H9 (cell line): ENCODE data around the gene ROCK2. TPM values are rescaled to one million over a fixed set of nuclear protein-coding genes. Genes with fewer than 3 reads are reported as not detected.

ENCODE experiments used
- DNase-seq: peaks from one replicate; pipeline ENCODE4 v3.0.0-alpha.2; 2017
- H2AFZ ChIP-seq: one replicate; pipeline ENCODE4 v1.6.1; 2013; ENCODE audit warnings: mild to moderate bottlenecking, low read length, control low read depth, moderate library complexity
- H2AK5ac ChIP-seq: 2 replicates; pipeline ENCODE4 v1.6.1; 2013; ENCODE audit warnings: low read length, control low read depth, mixed read lengths; ENCODE audit not compliant: insufficient read length
- H2BK120ac ChIP-seq: one replicate; pipeline ENCODE4 v1.6.1; 2013; ENCODE audit warnings: low read depth, mild to moderate bottlenecking, low read length, control low read depth, inconsistent platforms; ENCODE audit not compliant: poor library complexity, severe bottlenecking
- H2BK12ac ChIP-seq: 2 replicates; pipeline ENCODE4 v1.6.1; 2013; ENCODE audit warnings: low read length, control low read depth, mixed read lengths, low read depth; ENCODE audit not compliant: insufficient read length
- H2BK15ac ChIP-seq: 2 replicates; pipeline ENCODE4 v1.6.1; 2013; ENCODE audit warnings: low read depth, low read length, control low read depth
- H2BK20ac ChIP-seq: one replicate; pipeline ENCODE4 v1.6.1; 2013; ENCODE audit warnings: low read depth, mild to moderate bottlenecking, low read length, control low read depth, inconsistent platforms; ENCODE audit not compliant: poor library complexity, severe bottlenecking
- H2BK5ac ChIP-seq: 2 replicates; pipeline ENCODE4 v1.6.1; 2013; ENCODE audit warnings: low read length, control low read depth, mixed read lengths; ENCODE audit not compliant: insufficient read length
- H3K14ac ChIP-seq: 2 replicates; pipeline ENCODE4 v1.6.1; 2013; ENCODE audit warnings: low read length, control low read depth; ENCODE audit not compliant: insufficient read depth
- H3K18ac ChIP-seq: 2 replicates; pipeline ENCODE4 v1.6.1; 2013; ENCODE audit warnings: low read depth, mild to moderate bottlenecking, mixed read lengths, low read length, control low read depth; ENCODE audit not compliant: insufficient read length
- H3K23ac ChIP-seq: 2 replicates; pipeline ENCODE4 v1.6.1; 2013; ENCODE audit warnings: low read length, control low read depth, mixed read lengths, low read depth; ENCODE audit not compliant: insufficient read length
- H3K23me2 ChIP-seq: 2 replicates; pipeline ENCODE4 v1.6.1; 2013; ENCODE audit warnings: low read depth, mild to moderate bottlenecking, mixed read lengths, low read length, control low read depth; ENCODE audit not compliant: insufficient read length, poor library complexity, severe bottlenecking
- H3K27ac ChIP-seq: 2 replicates; pipeline ENCODE4 v1.5.1; 2013; ENCODE audit warnings: low read length, control low read depth, mixed read lengths, low read depth; ENCODE audit not compliant: insufficient read length
- H3K27me3 ChIP-seq: 2 replicates; pipeline ENCODE4 v1.6.1; 2013; ENCODE audit warnings: low read length, control low read depth, inconsistent platforms; ENCODE audit not compliant: insufficient read depth
- H3K4ac ChIP-seq: 2 replicates; pipeline ENCODE4 v1.6.1; 2013; ENCODE audit warnings: low read depth, mild to moderate bottlenecking, control low read depth, inconsistent platforms, low read length, moderate library complexity
- H3K4me1 ChIP-seq: 2 replicates; pipeline ENCODE4 v1.6.1; 2013; ENCODE audit warnings: low read length, control low read depth, inconsistent platforms; ENCODE audit not compliant: insufficient read depth
- H3K4me2 ChIP-seq: 2 replicates; pipeline ENCODE4 v1.6.1; 2013; ENCODE audit warnings: low read length, control low read depth, mixed read lengths; ENCODE audit not compliant: insufficient read length, insufficient read depth
- H3K56ac ChIP-seq: 2 replicates; pipeline ENCODE4 v1.6.1; 2013; ENCODE audit warnings: low read depth, mild to moderate bottlenecking, mixed read lengths, low read length, control low read depth; ENCODE audit not compliant: insufficient read length
- H3K79me1 ChIP-seq: 2 replicates; pipeline ENCODE4 v1.6.1; 2013; ENCODE audit warnings: low read depth, mild to moderate bottlenecking, moderate library complexity, low read length, control low read depth, inconsistent platforms; ENCODE audit not compliant: insufficient read depth, poor library complexity, severe bottlenecking
- H3K79me2 ChIP-seq: 2 replicates; pipeline ENCODE4 v1.6.1; 2013; ENCODE audit warnings: low read length, control low read depth, inconsistent platforms; ENCODE audit not compliant: insufficient read depth
- H3K9ac ChIP-seq: 2 replicates; pipeline ENCODE4 v1.6.1; 2013; ENCODE audit warnings: low read length, control low read depth, mixed read lengths; ENCODE audit not compliant: insufficient read length; ENCODE audit errors: extremely low read depth
- H3K9me3 ChIP-seq: one replicate; pipeline ENCODE4 v1.6.1; 2013; ENCODE audit warnings: low read depth, low read length, inconsistent platforms; ENCODE audit not compliant: control insufficient read depth
- H3T11ph ChIP-seq: one replicate; pipeline ENCODE4 v1.6.1; 2013; ENCODE audit warnings: mild to moderate bottlenecking, low read length, control low read depth, inconsistent platforms
- H4K20me1 ChIP-seq: one replicate; pipeline ENCODE4 v1.6.1; 2013; ENCODE audit not compliant: control insufficient read depth, insufficient read length, insufficient read depth
- H4K5ac ChIP-seq: 2 replicates; pipeline ENCODE4 v1.6.1; 2013; ENCODE audit warnings: low read depth, mild to moderate bottlenecking, mixed read lengths, low read length, control low read depth; ENCODE audit not compliant: insufficient read length
- H4K8ac ChIP-seq: replicated peaks from 2 replicates; pipeline ENCODE4 v1.6.1; 2013; ENCODE audit warnings: low read length, control low read depth, mixed read lengths, low read depth; ENCODE audit not compliant: insufficient read length
- H4K91ac ChIP-seq: 2 replicates; pipeline ENCODE4 v1.6.1; 2013; ENCODE audit warnings: low read depth, mild to moderate bottlenecking, moderate library complexity, mixed read lengths, low read length, control low read depth; ENCODE audit not compliant: insufficient read length
- H3K27ac Mint-ChIP-seq, 3 experiments: 2 replicates in 2 of 3; 3 replicates in 1 of 3; pipeline ENCODE4 v1.8.0; 2020 to 2021; ENCODE audit warnings: mixed read lengths in 3 of 3, mild to moderate bottlenecking in 1 of 3, moderate library complexity in 1 of 3
- H3K27me3 Mint-ChIP-seq: 2 replicates; pipeline ENCODE4 v1.8.0; 2021; ENCODE audit warnings: low read depth, mild to moderate bottlenecking, moderate library complexity, mixed read lengths
- H3K36me3 Mint-ChIP-seq, 3 experiments: 2 replicates in 2 of 3; 3 replicates in 1 of 3; pipeline ENCODE4 v1.8.0; 2020 to 2021; ENCODE audit warnings: low read depth in 3 of 3, mixed read lengths in 3 of 3; ENCODE audit not compliant: insufficient read depth in 1 of 3
- H3K4me1 Mint-ChIP-seq, 2 experiments: 2 replicates each; pipeline ENCODE4 v1.8.0; 2020; ENCODE audit warnings: mixed read lengths in 2 of 2
- H3K4me3 Mint-ChIP-seq, 2 experiments: 2 replicates in 1 of 2; 3 replicates in 1 of 2; pipeline ENCODE4 v1.8.0; 2020 to 2021; ENCODE audit warnings: mild to moderate bottlenecking in 2 of 2, mixed read lengths in 2 of 2, moderate library complexity in 1 of 2
- H3K9me3 Mint-ChIP-seq, 2 experiments: 2 replicates in 1 of 2; 3 replicates in 1 of 2; pipeline ENCODE4 v1.8.0; 2020; ENCODE audit warnings: mild to moderate bottlenecking in 2 of 2, mixed read lengths in 2 of 2, moderate library complexity in 1 of 2
- CTCF ChIP-seq: fragments of 200-600 bp; sonication (generic); conservative IDR thresholded peaks from 3 replicates; pipeline ENCODE4 v1.8.0; 2021; ENCODE audit warnings: antibody characterized with exemption, mild to moderate bottlenecking
- WGBS: extraction: QIAGEN DNeasy Blood & Tissue Kit; methylation state at CpG from one replicate; pipeline ENCODE4 v1.1.7; 2013; ENCODE audit warnings: missing lambda C conversion rate, low lambda C conversion rate, mixed read lengths; ENCODE audit not compliant: insufficient read length; ENCODE audit errors: extremely low coverage; 5-methylcytosine and 5-hydroxymethylcytosine counted together
- total RNA-seq: library from RNA; stranded (reverse); gene quantifications from 2 replicates; pipeline ENCODE4 v1.2.1, GENCODE V29; 2021

The ROCK2 gene
- total RNA-seq, 1 experiment from 2014 or later, result 33.2 TPM

DNA sequence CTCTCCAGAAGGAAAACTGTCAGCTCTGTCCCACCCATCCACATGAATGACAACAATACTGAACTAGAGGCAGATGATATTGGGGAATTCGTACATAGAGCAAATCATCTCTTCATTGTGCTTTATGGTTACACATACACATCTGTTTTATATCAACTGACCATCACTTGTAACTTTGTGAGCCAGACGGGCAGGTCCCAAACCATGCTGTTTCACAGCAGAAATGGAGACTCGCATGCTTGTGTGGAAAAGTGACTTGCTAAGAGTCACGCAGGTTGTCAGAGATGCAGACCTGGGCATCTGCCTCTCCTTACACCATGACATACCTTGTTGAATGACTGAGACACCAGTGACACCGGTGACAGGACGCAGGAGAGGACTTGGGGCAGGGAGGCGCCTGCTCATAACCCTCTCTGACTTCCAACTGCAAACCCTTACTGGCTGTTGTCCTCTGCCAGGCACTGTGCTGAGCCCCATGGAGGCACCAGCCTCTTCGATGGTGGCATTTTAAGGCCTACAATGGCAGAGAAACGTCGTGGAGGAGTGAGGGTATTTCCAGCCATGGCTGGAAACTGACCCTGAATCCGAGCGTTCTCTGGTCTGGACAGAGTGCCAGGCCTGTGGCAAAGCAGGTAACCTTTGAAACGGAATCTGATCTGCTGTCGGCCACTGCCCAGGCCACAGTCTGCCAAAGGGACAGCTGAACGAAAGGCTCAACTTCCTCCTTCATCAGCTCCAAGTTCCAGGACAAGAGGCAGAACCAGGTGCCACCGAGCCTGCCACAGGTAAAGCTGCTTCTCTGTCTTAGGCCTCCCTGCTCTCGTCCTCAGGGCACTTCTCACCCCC lies 26.9 kb upstream of the ROCK2 start:
- no peak overlapping the region for H2BK5ac ChIP-seq
- no peak for TF ChIP-seq CTCF
- no peak overlapping the region for H2BK15ac ChIP-seq

More for the DNA sequence above, 26.9 kb upstream of the ROCK2 start:
- Histone ChIP-seq H3K23me2 (no peaks in the 10 kb centered on the region), H2BK12ac (no peak overlapping the region), H4K5ac (no peak overlapping the region), H3K79me2 (no peaks in the 10 kb centered on the region), H3K27me3 (no peaks in the 10 kb centered on the region), H4K8ac (no peak overlapping the region), H3K23ac (no peak overlapping the region), H2AFZ (no peak overlapping the region), H3K79me1 (no peaks in the 10 kb centered on the region), H3K27ac (no peak overlapping the region), H2AK5ac (no peak overlapping the region), H2BK20ac (no peak overlapping the region), H3K14ac (no peak overlapping the region), H4K20me1 (no peaks in the 10 kb centered on the region), H3T11ph (no peak overlapping the region), H3K4me1 (peaks cover 4% of the 10 kb centered on the region; the same call in 1 of the 2 replicates), H3K4ac (no peak overlapping the region), H3K4me2 (no peak overlapping the region), H3K9me3 (no peaks in the 10 kb centered on the region), H4K91ac (no peak overlapping the region), H2BK120ac (no peak overlapping the region), H3K9ac (no peak overlapping the region), H3K56ac (no peak overlapping the region), H3K18ac (no peak overlapping the region)
- no peaks in the 10 kb centered on the region for H3K9me3 Mint-ChIP-seq
- H3K27ac Mint-ChIP-seq, result no peak overlapping the region; a peak in 1 of 7 replicates
- no CpG with 5 or more reads among the region's 17 CpGs for WGBS
- H3K4me1 Mint-ChIP-seq, result peaks cover 12 to 17% of the 10 kb centered on the region in 2 experiments
- H3K27me3 Mint-ChIP-seq, result peaks cover 2% of the 10 kb centered on the region; the same call in 1 of the 2 replicates
- H3K36me3 Mint-ChIP-seq, result no peaks in the 10 kb centered on the region
- no peak for DNase-seq
- no peak overlapping the region for H3K4me3 Mint-ChIP-seq
